OCI-LY3 (cell line): Measurements from ENCODE around the gene RBM23.

Source experiments
- CTCF ChIP-seq: fragments of 200-600, 300-600 bp; sonication (generic); IDR thresholded peaks from 2 replicates; pipeline ENCODE4 v1.5.1; 2014; ENCODE audit warnings: antibody characterized with exemption, low read length, low read depth
- EZH2phosphoT487 ChIP-seq: fragments of 200-600 bp; shearing (Covaris generic); IDR thresholded peaks from 2 replicates; pipeline ENCODE4 v1.6.1; 2018; ENCODE audit warnings: antibody characterized with exemption, mixed run types, low read depth

- TF ChIP-seq CTCF (no peak), EZH2phosphoT487 (no peak)
Observed at GRCh38 chr14:22896356-22896755, 22.6 kb downstream of the RBM23 start.
